HG02571 (cell line): ENCODE measurements around the gene SBSN.

Source experiments
- ATAC-seq: cut with Tn5 transposase; IDR thresholded peaks from one replicate; pipeline ENCODE4 v1.9.1; 2021; ENCODE audit warnings: mild to moderate bottlenecking, moderate library complexity; ENCODE audit not compliant: unreplicated experiment

Gene SBSN, protein sequence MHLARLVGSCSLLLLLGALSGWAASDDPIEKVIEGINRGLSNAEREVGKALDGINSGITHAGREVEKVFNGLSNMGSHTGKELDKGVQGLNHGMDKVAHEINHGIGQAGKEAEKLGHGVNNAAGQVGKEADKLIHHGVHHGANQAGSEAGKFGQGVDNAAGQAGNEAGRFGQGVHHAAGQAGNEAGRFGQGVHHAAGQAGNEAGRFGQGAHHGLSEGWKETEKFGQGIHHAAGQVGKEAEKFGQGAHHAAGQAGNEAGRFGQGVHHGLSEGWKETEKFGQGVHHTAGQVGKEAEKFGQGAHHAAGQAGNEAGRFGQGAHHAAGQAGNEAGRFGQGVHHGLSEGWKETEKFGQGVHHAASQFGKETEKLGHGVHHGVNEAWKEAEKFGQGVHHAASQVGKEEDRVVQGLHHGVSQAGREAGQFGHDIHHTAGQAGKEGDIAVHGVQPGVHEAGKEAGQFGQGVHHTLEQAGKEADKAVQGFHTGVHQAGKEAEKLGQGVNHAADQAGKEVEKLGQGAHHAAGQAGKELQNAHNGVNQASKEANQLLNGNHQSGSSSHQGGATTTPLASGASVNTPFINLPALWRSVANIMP

GRCh38 chr19:35528218-35529038 is at the start of gene SBSN:
TSS of gene SBSN (minus strand) at chr19:35528311. CDS start at chr19:35528281, 30 bp downstream.
- ATAC-seq = no peak

GRCh38 chr19:35571406-35571965 is 43.4 kb upstream of the SBSN start:
- no peak for ATAC-seq

DNA sequence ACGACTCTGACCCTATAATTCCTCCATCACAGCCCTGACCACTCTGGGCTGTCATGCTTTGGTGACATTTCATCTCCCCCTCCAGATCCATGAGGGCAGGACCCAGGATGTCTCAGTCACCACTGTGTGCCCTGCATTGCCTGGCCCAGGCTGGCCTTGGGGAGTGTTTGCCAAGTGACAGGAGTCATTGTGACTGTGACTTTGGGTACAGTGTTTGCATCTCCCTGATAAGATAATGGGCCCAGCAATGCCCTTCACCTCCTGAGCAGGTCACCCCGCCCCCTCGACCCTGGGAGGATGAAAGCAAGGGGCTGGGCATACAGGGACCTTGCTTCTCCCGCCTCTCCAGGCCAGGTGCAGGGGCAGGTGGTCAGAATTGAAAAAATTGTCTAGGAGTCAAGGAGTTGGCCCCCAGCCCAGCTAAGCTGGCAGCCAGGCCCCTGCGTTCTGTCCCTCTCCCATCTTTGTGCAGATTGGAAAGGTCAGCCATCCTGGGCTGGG is 41.2 kb upstream of the SBSN start:
- ATAC-seq = no peak

- ATAC-seq = no peak
Measured at GRCh38 chr19:35566738-35567137, 38.6 kb upstream of the SBSN start.

- no peak for ATAC-seq
Measured at GRCh38 chr19:35565016-35565856, 37.1 kb upstream of the SBSN start.

- no peak for ATAC-seq
Measured at GRCh38 chr19:35563207-35563829, 35.2 kb upstream of the SBSN start, which contains the start of gene ATP4A. TSS of gene ATP4A (minus strand) at chr19:35563658. CDS start at chr19:35563629, 29 bp downstream.

DNA sequence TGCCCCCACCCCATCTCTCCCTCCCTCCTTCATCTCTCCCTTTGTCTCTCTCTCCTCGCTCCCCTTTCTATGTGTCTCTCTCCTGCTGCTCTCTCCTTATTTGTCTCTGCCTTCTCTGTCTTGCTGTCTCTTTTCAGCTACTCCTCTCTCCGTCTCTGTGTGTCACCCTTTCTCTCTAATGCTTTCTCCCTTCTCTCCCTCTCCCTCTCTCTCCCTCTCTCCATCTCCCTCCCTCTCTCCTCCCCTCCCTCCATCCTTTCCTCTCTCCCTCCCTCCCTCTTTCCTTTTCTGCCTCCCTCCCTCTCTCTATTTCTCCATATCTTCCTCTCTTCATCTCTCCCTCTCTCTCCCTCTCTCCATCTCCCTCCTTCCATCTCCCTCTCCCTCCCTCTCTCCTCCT is 34.7 kb upstream of the SBSN start:
- no peak for ATAC-seq

DNA sequence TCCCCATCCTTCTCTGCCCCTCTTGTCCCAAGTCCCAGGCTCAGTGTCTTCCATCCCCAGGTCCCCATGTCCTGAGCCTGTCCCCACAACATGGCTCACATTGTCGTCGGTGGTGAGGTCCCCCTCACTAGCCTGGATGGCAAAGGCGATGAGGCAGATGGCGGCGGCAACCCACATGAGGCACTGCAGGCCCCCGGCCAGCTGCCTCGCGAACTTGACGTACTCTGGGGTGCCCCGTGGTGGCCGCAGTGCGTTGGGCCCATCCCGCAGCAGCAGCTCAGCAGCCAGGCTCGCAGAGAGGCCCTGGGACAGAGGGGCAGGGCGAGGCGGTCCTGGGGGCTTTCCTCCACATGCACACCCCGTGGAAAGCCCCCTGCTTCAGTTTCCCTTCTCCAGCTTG is 34.2 kb upstream of the SBSN start:
- ATAC-seq = no peak

DNA sequence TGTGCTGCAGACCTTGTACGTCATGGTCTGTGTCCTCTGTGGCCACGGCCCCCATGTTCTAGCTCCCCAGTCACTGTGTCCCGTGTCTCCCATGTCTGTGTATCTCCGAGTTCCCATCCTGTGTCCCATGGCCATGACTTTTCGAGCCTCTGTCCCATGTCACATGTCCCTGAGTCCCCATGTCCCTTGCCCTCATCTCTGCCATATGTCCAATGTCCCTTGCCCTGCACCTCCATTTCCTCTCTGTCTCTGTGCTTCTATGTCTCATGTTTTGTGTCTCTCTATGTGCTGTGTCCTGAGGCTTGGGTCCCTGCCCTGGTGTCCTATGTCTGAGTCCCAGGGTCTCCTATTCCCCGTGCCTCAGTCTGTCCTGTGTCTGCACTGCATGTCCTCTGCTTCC is 33.3 kb upstream of the SBSN start:
- no peak for ATAC-seq

DNA sequence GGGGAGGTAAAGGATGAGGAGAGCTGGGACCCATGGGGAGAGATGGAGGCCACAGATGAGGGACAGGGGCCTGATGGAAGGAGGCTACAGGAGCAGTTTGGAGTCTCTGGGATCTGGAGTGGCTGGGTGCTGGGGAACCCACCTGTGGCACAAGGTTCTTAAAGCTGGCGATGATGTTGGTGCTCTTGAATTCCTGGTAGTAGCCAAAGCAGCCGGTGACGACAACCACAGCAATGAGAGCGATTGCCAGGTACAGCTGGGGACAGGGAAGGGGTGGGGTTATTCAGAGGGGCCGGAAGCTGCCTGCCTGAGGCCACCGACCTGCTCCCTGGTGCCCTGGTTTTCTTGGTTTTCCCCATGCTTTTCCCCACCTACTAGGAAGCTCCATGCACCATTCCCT is 32.6 kb upstream of the SBSN start:
- ATAC-seq = no peak

GRCh38 chr19:35560271-35560670 is 32.2 kb upstream of the SBSN start:
- ATAC-seq = no peak

GRCh38 chr19:35559781-35560180 is 31.7 kb upstream of the SBSN start:
- no peak for ATAC-seq

GRCh38 chr19:35559281-35559659 is 31.2 kb upstream of the SBSN start:
- ATAC-seq = no peak

DNA sequence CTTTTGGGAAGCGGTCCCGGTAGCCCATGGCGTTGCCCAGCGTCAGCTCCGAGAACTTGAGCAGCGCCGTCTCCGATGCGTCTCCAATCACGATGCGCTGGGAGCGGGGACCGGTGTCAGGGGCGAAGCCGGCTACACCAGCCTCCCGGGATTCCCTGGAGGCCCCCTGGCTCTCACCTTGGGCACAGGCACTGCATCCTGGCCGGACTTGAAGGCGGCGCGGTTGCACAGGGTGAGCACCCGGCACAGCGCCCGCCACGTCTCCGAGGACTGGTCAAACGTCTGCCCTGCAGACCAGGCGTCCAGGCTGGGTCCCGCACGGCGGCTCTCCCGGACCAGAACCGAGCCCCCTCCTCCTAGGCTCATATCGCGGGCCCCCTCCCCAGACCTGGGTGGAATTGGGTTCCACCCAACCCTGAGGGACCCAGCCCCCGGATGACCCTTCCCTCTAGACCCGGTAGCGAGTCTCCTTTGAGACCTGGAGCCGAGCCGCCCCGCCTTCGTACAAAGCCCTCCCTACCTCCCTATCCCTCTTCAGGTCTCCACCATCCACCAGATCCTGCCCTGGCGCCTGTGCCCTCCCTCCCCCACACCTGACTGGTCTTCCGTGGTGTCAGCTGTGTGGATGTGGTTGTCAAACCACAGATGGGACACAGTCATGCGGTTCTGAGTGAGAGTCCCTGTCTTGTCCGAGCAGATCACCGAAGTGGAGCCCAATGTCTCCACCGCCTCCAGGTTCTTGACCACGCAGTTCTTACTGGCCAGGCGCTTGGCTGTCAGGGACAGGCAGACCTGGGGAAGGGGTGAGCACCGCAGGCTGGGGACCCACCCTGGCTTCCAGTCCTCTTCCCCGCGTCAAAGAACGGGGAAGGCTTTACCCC is 30.5 kb upstream of the SBSN start:
- no peak for ATAC-seq

- no peak for ATAC-seq
Measured at GRCh38 chr19:35557539-35558399, 29.7 kb upstream of the SBSN start.

- no peak for ATAC-seq
Measured at GRCh38 chr19:35556846-35557538, 28.9 kb upstream of the SBSN start.

GRCh38 chr19:35556025-35556590 is 28.0 kb upstream of the SBSN start:
- ATAC-seq = no peak
